ENCODE measurements around the gene CPLX1.

The CPLX1 gene

DNA sequence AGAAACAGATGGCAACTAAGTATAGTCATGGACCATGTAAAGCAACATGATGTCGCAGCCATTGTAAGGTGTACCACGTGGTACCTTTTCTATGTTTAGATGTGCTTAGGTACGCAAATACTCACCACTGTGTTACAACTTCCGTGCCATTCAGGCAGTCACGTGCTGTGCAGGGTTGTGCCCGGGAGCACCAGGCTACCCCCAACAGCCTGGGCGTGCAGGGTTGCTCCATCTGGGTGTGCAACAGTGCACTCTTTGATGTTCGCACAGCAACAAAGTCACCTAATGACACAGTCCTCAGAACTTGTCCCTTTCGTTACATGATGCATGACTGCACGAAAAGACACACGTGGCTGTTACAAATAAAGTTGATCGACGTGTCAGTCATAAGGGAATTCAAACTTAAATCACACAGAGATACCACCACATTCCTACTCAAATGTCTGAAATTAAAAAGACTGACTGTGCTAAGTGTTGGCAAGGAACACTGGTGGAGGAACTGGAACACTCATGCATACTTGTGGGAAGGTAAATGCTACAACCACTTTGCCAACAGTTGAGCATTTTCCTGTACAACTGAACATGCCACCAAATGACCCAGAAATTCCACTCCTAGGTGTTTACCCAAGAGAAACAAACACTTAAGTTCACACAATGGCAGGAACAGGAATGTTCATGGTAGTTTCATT lies 24.3 kb downstream of the CPLX1 start:
- no peaks in the 10 kb centered on the region for H3K36me3 ChIP-seq (ENCODE audit: control insufficient read depth in 2 of 2, insufficient read depth in 2 of 2, low read length in 2 of 2)
- no peak overlapping the region for H3K9ac ChIP-seq (ENCODE audit: low read length in 2 of 2)
- H3K4me1 ChIP-seq (ENCODE audit: control insufficient read depth, insufficient read depth, low read length), result no peaks in the 10 kb centered on the region
- peaks cover 5 to 10% of the 10 kb centered on the region in 2 donors for H3K27me3 ChIP-seq (ENCODE audit: control insufficient read depth in 1 of 2, insufficient read depth in 2 of 2, low read length in 2 of 2)
- peaks cover 0 to 5% of the 10 kb centered on the region in 2 donors for H3K9me3 ChIP-seq (ENCODE audit: control insufficient read depth in 2 of 2, low read length in 2 of 2)
- no peak overlapping the region for H3K27ac ChIP-seq (ENCODE audit: low read length)
- no peak overlapping the region for H3K4me3 ChIP-seq (ENCODE audit: low read length in 2 of 2)

DNA sequence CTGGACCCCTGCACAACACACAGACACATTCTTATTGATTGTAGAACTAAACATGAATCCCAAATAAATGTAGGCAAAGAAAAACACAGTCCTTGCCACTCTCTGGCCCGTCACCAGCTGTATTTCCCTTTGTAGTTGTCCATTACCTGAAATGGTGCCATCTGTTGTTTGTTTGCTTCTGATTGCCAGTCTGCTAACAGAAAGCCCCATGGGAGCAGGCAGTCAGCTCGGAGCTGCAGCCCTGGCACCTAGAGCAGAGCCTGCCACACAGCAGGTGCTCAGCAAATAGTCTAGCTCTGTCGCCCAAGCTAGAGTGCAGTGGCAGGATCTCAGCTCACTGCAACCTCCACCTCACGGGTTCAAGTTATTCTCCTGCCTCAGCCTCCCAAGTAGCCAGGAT lies 28.9 kb downstream of the CPLX1 start:
- Histone ChIP-seq H3K9me3 (ENCODE audit: control insufficient read depth in 2 of 2, low read length in 2 of 2) (no peaks in the 10 kb centered on the region), H3K9ac (ENCODE audit: low read length in 2 of 2) (no peak overlapping the region), H3K36me3 (ENCODE audit: control insufficient read depth in 2 of 2, insufficient read depth in 2 of 2, low read length in 2 of 2) (no peaks in the 10 kb centered on the region), H3K4me1 (ENCODE audit: control insufficient read depth, insufficient read depth, low read length) (peaks cover 11% of the 10 kb centered on the region), H3K4me3 (ENCODE audit: low read length in 2 of 2) (no peak overlapping the region), H3K27ac (ENCODE audit: low read length) (no peak overlapping the region), H3K27me3 (ENCODE audit: control insufficient read depth in 1 of 2, insufficient read depth in 2 of 2, low read length in 2 of 2) (peaks cover 36 to 45% of the 10 kb centered on the region in 2 donors)

DNA sequence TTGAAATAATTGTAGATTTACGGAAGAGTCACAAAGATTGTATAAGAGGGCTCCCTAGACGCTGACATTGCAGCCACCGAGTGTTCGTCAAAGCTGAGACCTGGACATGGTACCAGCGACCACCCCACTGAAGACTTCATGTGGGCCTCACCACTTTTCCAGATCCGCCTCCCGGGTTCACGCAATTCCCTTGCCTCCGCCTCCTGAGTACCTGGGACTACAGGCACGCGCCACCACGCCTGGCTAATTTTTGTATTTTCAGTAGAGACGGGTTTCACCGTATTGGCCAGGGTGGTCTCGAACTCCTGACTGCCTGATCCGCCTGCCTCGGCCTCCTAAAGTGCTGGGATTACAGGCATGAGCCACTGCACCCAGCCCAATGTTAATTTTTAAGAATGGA lies 29.7 kb downstream of the CPLX1 start:
- H3K9me3 ChIP-seq (ENCODE audit: control insufficient read depth in 2 of 2, low read length in 2 of 2), result no peaks in the 10 kb centered on the region
- no peak overlapping the region for H3K9ac ChIP-seq (ENCODE audit: low read length in 2 of 2)
- peaks cover 41 to 52% of the 10 kb centered on the region in 2 donors for H3K27me3 ChIP-seq (ENCODE audit: control insufficient read depth in 1 of 2, insufficient read depth in 2 of 2, low read length in 2 of 2)
- no peak overlapping the region for H3K27ac ChIP-seq (ENCODE audit: low read length)
- H3K36me3 ChIP-seq (ENCODE audit: control insufficient read depth in 2 of 2, insufficient read depth in 2 of 2, low read length in 2 of 2), result no peaks in the 10 kb centered on the region
- H3K4me3 ChIP-seq (ENCODE audit: low read length in 2 of 2), result no peak overlapping the region
- H3K4me1 ChIP-seq (ENCODE audit: control insufficient read depth, insufficient read depth, low read length), result peaks cover 15% of the 10 kb centered on the region

DNA sequence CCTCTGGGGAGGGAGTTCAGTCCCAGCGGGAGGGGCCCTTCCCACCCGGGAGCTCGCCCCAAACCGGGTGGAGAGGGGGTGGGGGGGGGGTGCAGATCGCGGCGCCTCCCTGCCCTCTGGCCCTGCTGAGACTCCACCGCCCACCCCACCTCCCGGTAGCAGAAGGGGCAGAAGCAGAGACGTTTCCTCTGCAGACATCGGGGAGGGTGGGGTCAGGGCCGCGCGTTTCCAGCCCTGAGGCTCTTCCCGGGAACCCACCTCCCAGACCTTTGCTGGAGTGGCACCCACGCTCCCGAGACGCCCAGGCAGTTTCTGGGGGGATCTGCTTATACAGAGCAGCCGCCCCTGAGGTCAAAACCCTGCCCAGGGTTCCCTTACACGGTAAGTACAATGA lies 30.2 kb downstream of the CPLX1 start:
- Histone ChIP-seq H3K4me1 (ENCODE audit: control insufficient read depth, insufficient read depth, low read length) (peaks cover 15% of the 10 kb centered on the region), H3K27me3 (ENCODE audit: control insufficient read depth in 1 of 2, insufficient read depth in 2 of 2, low read length in 2 of 2) (peaks cover 41 to 52% of the 10 kb centered on the region in 2 donors), H3K9me3 (ENCODE audit: control insufficient read depth in 2 of 2, low read length in 2 of 2) (no peaks in the 10 kb centered on the region), H3K4me3 (ENCODE audit: low read length in 2 of 2) (peak overlapping the region in 1 of 2 donors; percentile 54), H3K36me3 (ENCODE audit: control insufficient read depth in 2 of 2, insufficient read depth in 2 of 2, low read length in 2 of 2) (no peaks in the 10 kb centered on the region), H3K9ac (ENCODE audit: low read length in 2 of 2) (no peak overlapping the region), H3K27ac (ENCODE audit: low read length) (no peak overlapping the region)

DNA sequence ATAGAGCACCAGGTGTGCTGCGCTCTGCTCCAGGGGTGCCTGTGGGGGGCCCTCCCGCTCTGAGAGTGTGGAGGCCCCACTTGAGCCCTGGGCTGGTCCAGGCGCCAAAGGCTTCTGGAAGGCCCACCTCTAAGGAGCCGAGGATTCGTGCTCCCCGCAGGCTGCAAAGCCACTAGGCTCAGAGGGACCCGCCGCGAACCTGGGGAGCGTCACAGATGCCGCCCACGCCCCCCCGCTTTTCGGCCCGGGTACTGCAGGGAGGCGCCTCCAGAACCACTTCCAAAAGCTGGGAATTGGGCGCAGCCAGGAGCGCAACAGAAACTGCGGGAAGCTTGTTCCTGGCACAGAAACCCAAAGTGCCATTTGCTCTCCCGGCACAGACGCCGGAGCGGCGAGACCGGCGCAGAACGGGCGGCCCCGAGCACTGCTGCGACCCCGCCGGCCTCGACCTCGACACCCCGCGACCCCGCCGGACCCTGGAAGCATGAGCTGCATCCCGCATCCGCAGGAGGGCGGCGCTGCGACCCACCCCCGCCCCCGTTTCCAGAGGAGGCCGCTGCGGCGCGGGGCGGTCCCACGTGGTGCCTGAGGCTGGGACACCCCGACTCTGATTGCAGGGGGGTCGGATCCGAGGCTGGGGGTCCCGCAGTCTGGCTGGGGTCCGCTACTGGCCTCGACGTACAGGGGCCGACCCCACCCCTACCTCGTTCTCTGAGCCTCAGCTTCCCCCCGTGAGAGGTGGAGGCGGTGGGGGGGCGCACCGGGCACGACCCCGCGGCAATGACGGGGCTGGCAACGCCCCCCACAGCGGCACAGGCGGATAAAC lies 30.8 kb downstream of the CPLX1 start:
- Histone ChIP-seq H3K27ac (ENCODE audit: low read length) (no peak overlapping the region), H3K36me3 (ENCODE audit: control insufficient read depth in 2 of 2, insufficient read depth in 2 of 2, low read length in 2 of 2) (no peaks in the 10 kb centered on the region), H3K9ac (ENCODE audit: low read length in 2 of 2) (no peak overlapping the region), H3K4me3 (ENCODE audit: low read length in 2 of 2) (peak overlapping the region in 1 of 2 donors; percentile 54), H3K9me3 (ENCODE audit: control insufficient read depth in 2 of 2, low read length in 2 of 2) (no peaks in the 10 kb centered on the region), H3K27me3 (ENCODE audit: control insufficient read depth in 1 of 2, insufficient read depth in 2 of 2, low read length in 2 of 2) (peaks cover 41 to 52% of the 10 kb centered on the region in 2 donors), H3K4me1 (ENCODE audit: control insufficient read depth, insufficient read depth, low read length) (peaks cover 15% of the 10 kb centered on the region)

DNA sequence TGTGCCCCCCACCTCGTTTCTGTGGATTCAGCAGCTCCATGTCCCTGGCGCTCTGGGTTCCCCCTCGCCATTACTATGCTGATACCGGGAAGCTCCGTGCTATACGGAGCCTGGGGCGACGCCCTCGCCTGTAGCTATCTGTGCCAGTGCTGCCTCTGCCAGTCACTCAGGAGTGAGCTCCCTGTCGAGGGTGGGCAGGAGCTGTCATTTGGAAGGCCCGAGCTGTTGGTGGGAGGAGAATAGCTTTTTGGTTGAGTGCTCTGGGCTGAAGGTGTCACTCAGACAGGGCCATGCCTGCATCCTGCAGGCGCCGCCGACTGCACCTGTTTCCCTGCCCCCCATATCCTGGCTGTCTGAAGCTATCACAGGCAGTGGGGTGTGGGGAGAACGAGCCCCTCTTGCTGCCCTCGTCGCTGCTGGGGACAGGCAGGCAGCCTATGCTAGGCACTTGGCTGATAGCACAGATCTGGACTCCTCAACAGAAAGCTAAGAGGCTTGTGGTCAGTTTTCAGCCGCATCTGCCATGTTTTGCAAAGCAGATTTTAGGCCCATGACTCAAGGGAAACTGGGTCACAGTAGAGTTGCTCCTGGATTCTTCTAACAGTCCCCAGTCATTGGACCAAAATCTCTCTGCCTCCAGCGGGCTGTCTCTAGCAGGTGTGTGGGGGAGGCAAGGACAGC lies 31.8 kb downstream of the CPLX1 start:
- Histone ChIP-seq H3K27me3 (ENCODE audit: control insufficient read depth in 1 of 2, insufficient read depth in 2 of 2, low read length in 2 of 2) (peaks cover 41 to 52% of the 10 kb centered on the region in 2 donors), H3K36me3 (ENCODE audit: control insufficient read depth in 2 of 2, insufficient read depth in 2 of 2, low read length in 2 of 2) (no peaks in the 10 kb centered on the region), H3K4me3 (ENCODE audit: low read length in 2 of 2) (no peak overlapping the region), H3K27ac (ENCODE audit: low read length) (no peak overlapping the region), H3K9ac (ENCODE audit: low read length in 2 of 2) (no peak overlapping the region), H3K4me1 (ENCODE audit: control insufficient read depth, insufficient read depth, low read length) (peaks cover 15% of the 10 kb centered on the region), H3K9me3 (ENCODE audit: control insufficient read depth in 2 of 2, low read length in 2 of 2) (no peaks in the 10 kb centered on the region)

DNA sequence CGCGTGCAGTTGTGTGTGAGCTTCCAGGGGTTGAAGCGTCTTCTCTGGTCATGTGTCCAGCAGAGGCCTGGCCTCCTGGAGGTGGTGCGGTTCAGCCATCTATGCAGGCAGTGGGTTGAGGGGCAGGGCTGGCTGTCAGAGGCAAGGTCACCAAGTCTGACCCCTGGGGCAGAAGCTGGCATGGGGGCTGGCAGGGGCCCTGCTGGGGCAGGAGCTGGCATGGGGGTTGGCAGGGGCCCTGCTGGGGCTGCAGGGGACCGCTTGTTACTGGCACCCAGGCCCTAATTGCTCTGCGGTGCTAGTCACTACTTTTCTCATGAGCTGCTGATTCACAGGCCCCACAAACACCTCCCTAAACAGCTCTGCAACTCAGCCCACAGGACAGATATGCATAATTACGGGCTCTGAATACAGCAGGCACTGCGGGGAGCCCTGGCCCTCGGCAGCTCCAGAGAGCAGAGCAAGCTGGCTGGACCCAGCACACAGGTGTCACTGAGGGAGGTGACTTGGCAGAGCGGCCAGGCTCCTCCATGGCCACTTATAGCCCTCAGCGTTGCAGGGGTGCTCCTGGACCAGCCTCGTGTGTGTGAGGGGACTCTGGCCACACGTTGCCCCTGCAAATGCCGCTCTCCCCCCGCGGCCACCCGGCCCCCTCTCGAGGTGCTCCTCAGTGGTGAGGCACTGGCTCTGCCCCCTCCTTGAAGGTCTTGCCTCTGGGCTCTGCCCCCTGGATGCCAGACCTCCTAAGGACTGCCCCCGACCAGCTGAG lies 32.7 kb downstream of the CPLX1 start:
- H3K4me3 ChIP-seq (ENCODE audit: low read length in 2 of 2), result no peak overlapping the region
- H3K4me1 ChIP-seq (ENCODE audit: control insufficient read depth, insufficient read depth, low read length), result peaks cover 15% of the 10 kb centered on the region
- H3K36me3 ChIP-seq (ENCODE audit: control insufficient read depth in 2 of 2, insufficient read depth in 2 of 2, low read length in 2 of 2), result no peaks in the 10 kb centered on the region
- H3K9ac ChIP-seq (ENCODE audit: low read length in 2 of 2), result no peak overlapping the region
- no peaks in the 10 kb centered on the region for H3K9me3 ChIP-seq (ENCODE audit: control insufficient read depth in 2 of 2, low read length in 2 of 2)
- peaks cover 43 to 56% of the 10 kb centered on the region in 2 donors for H3K27me3 ChIP-seq (ENCODE audit: control insufficient read depth in 1 of 2, insufficient read depth in 2 of 2, low read length in 2 of 2)
- H3K27ac ChIP-seq (ENCODE audit: low read length), result no peak overlapping the region

DNA sequence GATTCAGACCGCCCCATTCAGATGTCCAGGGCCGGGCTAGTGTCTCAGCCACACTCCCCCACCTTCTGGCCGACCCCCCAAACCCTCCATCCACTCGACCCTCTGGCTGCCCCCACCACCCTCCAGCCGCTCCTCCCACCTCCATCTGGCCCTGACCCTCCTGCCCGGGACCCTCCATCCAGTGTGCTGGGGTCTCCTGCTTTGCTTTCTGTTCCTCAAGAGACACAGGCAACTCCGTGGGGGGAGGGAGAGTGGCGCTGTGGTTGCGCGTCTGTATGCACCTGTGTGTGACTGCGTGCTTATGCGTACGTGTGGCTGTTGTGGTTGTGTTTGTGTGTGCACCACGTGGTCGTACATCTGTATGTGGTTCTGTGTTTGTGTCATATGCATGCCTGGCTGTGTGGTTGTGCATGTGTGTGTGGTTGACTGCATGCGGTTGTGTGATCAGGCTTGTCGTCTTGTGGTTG lies 33.3 kb downstream of the CPLX1 start:
- Histone ChIP-seq H3K4me1 (ENCODE audit: control insufficient read depth, insufficient read depth, low read length) (peaks cover 15% of the 10 kb centered on the region), H3K9me3 (ENCODE audit: control insufficient read depth in 2 of 2, low read length in 2 of 2) (no peaks in the 10 kb centered on the region), H3K9ac (ENCODE audit: low read length in 2 of 2) (no peak overlapping the region), H3K27me3 (ENCODE audit: control insufficient read depth in 1 of 2, insufficient read depth in 2 of 2, low read length in 2 of 2) (peaks cover 48 to 60% of the 10 kb centered on the region in 2 donors), H3K36me3 (ENCODE audit: control insufficient read depth in 2 of 2, insufficient read depth in 2 of 2, low read length in 2 of 2) (no peaks in the 10 kb centered on the region), H3K27ac (ENCODE audit: low read length) (no peak overlapping the region), H3K4me3 (ENCODE audit: low read length in 2 of 2) (peak overlapping the region in 1 of 2 donors; percentile 47)

DNA sequence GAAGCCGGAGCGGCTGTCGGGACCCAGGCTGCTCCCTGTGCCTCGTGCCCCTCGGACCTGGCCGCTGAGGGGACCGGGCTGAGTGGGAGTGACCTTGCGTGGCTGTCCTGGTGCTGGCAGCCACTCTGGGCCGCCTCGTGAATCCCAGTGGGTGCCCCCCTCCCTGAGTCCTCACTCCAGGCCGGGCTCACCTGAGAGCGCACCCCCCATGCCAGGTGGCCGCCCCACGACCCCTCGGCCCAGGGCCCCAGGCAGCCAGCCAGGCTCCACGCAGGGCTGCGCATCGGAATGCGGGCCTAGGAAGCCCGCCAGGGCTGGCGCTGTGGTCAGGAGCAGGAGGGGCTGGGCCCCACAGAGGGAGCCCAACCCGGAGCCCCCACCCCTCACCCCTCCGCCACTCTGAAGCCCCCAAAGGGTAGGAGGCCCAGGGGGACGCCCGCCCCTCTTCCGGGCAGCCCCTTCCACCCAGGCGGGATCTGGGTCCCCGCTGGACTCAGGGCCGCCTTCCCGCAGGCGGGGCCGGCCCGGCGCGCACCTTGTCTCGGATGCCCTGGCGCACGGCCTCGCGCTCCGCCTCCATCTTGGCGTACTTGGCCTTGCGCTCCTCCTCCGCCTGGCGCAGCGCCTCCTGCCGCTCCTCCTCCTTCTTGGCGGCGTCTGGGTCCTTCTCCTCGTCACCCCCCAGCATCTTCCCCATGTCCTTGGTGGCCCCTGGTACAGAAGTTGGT lies 33.9 kb downstream of the CPLX1 start:
- Histone ChIP-seq H3K9ac (ENCODE audit: low read length in 2 of 2) (no peak overlapping the region), H3K4me3 (ENCODE audit: low read length in 2 of 2) (peak overlapping the region in 1 of 2 donors; percentile 47), H3K36me3 (ENCODE audit: control insufficient read depth in 2 of 2, insufficient read depth in 2 of 2, low read length in 2 of 2) (no peaks in the 10 kb centered on the region), H3K27me3 (ENCODE audit: control insufficient read depth in 1 of 2, insufficient read depth in 2 of 2, low read length in 2 of 2) (peaks cover 51 to 59% of the 10 kb centered on the region in 2 donors), H3K9me3 (ENCODE audit: control insufficient read depth in 2 of 2, low read length in 2 of 2) (no peaks in the 10 kb centered on the region), H3K4me1 (ENCODE audit: control insufficient read depth, insufficient read depth, low read length) (peaks cover 15% of the 10 kb centered on the region), H3K27ac (ENCODE audit: low read length) (no peak overlapping the region)

Data from stomach smooth muscle (tissue), 2 donors.